ENCODE measurements around the gene OR51D1.

Gene OR51D1

GRCh38 chr11:4682623-4683419, 45.5 kb downstream of the OR51D1 start:
- Histone ChIP-seq H4K20me1 (ENCODE audit: insufficient read depth, low read length) (no peaks in the 10 kb centered on the region), H3K4me1 (ENCODE audit: insufficient read depth, low read length) (no peaks in the 10 kb centered on the region), H3K36me3 (ENCODE audit: insufficient read depth, low read length) (no peaks in the 10 kb centered on the region), H3K27me3 (ENCODE audit: insufficient read depth, low read length, poor library complexity) (peaks cover 4% of the 10 kb centered on the region), H3K27ac (ENCODE audit: low read length) (no peak overlapping the region), H2AFZ (ENCODE audit: low read depth, low read length) (no peak overlapping the region), H3K9me3 (ENCODE audit: insufficient read depth, low read length, severe bottlenecking) (no peaks in the 10 kb centered on the region), H3K4me2 (ENCODE audit: insufficient read depth, low read length) (no peak overlapping the region), H3K9ac (ENCODE audit: low read depth, low read length) (no peak overlapping the region), H3K79me2 (ENCODE audit: insufficient read depth, low read length) (no peaks in the 10 kb centered on the region), H3K4me3 (ENCODE audit: low read depth in 1 of 2, low read length in 2 of 2) (no peak overlapping the region)
- no peak for ATAC-seq (ENCODE audit: insufficient read depth, low read depth)
- TF ChIP-seq EZH2 (IDR thresholded peaks at IDR 0.05; ENCODE audit: borderline replicate concordance, low read depth, low read length, severe bottlenecking) (no peak), CTCF (IDR thresholded peaks at IDR 0.05; ENCODE audit: borderline replicate concordance, extremely low read depth, low read length, poor library complexity, severe bottlenecking) (no peak)
- no peak for DNase-seq

- no peak overlapping the region for H3K4me2 ChIP-seq (ENCODE audit: insufficient read depth, low read length)
- TF ChIP-seq EZH2 (IDR thresholded peaks at IDR 0.05; ENCODE audit: borderline replicate concordance, low read depth, low read length, severe bottlenecking): no peak
- no peak for TF ChIP-seq CTCF (IDR thresholded peaks at IDR 0.05; ENCODE audit: borderline replicate concordance, extremely low read depth, low read length, poor library complexity, severe bottlenecking)
Observed at GRCh38 chr11:4684631-4685285, 47.5 kb downstream of the OR51D1 start.

More at GRCh38 chr11:4684631-4685285, 47.5 kb downstream of the OR51D1 start:
- H3K27ac ChIP-seq (ENCODE audit: low read length): no peak overlapping the region
- DNase-seq (no peak), ATAC-seq (ENCODE audit: insufficient read depth, low read depth) (no peak)
- H3K4me1 ChIP-seq (ENCODE audit: insufficient read depth, low read length): no peaks in the 10 kb centered on the region
- no peaks in the 10 kb centered on the region for H3K79me2 ChIP-seq (ENCODE audit: insufficient read depth, low read length)
- H3K9me3 ChIP-seq (ENCODE audit: insufficient read depth, low read length, severe bottlenecking): no peaks in the 10 kb centered on the region
- H3K27me3 ChIP-seq (ENCODE audit: insufficient read depth, low read length, poor library complexity): peaks cover 4% of the 10 kb centered on the region
- no peaks in the 10 kb centered on the region for H3K36me3 ChIP-seq (ENCODE audit: insufficient read depth, low read length)
- no peak overlapping the region for H3K4me3 ChIP-seq (ENCODE audit: low read depth in 1 of 2, low read length in 2 of 2)
- H2AFZ ChIP-seq (ENCODE audit: low read depth, low read length): no peak overlapping the region
- H3K9ac ChIP-seq (ENCODE audit: low read depth, low read length): no peak overlapping the region
- no peaks in the 10 kb centered on the region for H4K20me1 ChIP-seq (ENCODE audit: insufficient read depth, low read length)

Data from DND-41 (cell line).